A549 (cell line): ENCODE results near the gene RPS6KA6.

ENCODE experiments used
- CHD2 ChIP-seq: fragments of 150-350 bp; IDR thresholded peaks from 2 replicates; pipeline ENCODE4 v1.6.1; 2014; ENCODE audit warnings: low read length; ENCODE audit not compliant: partially characterized antibody
- CTCF ChIP-seq: fragments of >200 bp; sonication (Bioruptor Twin); formaldehyde crosslinking; IDR thresholded peaks from 3 replicates; pipeline ENCODE4 v1.5.1; 2016
- EP300 ChIP-seq, 2 experiments: fragments of >200 bp; sonication (Bioruptor Twin); formaldehyde crosslinking; IDR thresholded peaks; 2 replicates in 1 of 2; 3 replicates in 1 of 2; pipeline ENCODE4 v1.6.1; 2016 to 2017
- HOXA7 ChIP-seq: fragments of 250-450 bp; sonication (Bioruptor Pico); IDR thresholded peaks from 2 replicates; pipeline ENCODE4 v1.5.0; 2020; ENCODE audit warnings: mild to moderate bottlenecking, moderate library complexity
- JUN ChIP-seq, 2 experiments: fragments of >200 bp; sonication (Bioruptor Twin); formaldehyde crosslinking; IDR thresholded peaks; 2 replicates in 1 of 2; 3 replicates in 1 of 2; pipeline ENCODE4 v1.6.1; 2016 to 2017
- PBX3 ChIP-seq: IDR thresholded peaks from 2 replicates; pipeline ENCODE4 v1.6.1; 2012
- POLR2A ChIP-seq: IDR thresholded peaks from 2 replicates; pipeline ENCODE4 v1.6.1; 2012; ENCODE audit warnings: mild to moderate bottlenecking, low read length
- REST ChIP-seq: fragments of 200-600 bp; sonication (generic); IDR thresholded peaks from 2 replicates; pipeline ENCODE4 v1.6.1; 2016; ENCODE audit warnings: antibody characterized with exemption, mild to moderate bottlenecking, moderate library complexity
- RFX5 ChIP-seq: fragments of 450-650 bp; IDR thresholded peaks from 2 replicates; pipeline ENCODE4 v1.7.1; 2014; ENCODE audit warnings: antibody characterized with exemption, mild to moderate bottlenecking, moderate library complexity
- SREBF2 ChIP-seq: fragments of 450-650 bp; IDR thresholded peaks from 2 replicates; pipeline ENCODE4 v1.6.1; 2014; ENCODE audit warnings: mild to moderate bottlenecking, moderate library complexity

DNA sequence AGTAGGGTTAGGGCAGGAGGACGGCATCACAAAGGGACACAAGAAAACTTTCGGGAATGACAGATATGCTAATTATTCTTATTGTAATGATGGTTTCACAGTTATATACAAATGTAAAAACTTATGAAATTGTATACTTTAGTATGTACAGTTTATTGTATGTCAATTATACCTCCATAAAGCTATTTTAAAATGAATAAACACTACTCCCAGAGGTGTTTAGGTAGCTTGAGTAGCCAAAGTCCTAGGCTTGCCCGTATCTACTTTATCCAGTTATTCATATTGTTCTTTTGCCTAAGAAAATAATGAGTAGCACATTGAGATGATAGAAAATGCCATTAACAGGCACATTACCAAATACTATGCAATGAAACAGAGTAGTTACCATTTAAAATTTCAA, 43.0 kb downstream of the RPS6KA6 start:
- no peak for TF ChIP-seq PBX3
- TF ChIP-seq RFX5 = no peak
- no peak for TF ChIP-seq HOXA7
- TF ChIP-seq CTCF = no peak
- no peak for TF ChIP-seq JUN (IDR thresholded peaks at IDR 0.05)
- no peak for TF ChIP-seq POLR2A
- no peak for TF ChIP-seq REST
- TF ChIP-seq SREBF2 = no peak
- no peak for TF ChIP-seq EP300 (IDR thresholded peaks at IDR 0.05)
- no peak for TF ChIP-seq CHD2
